GM21528 (cell line): ENCODE results near the gene SF3A2.
A peak's percentile ranks its signal among the peaks of the same experiment; 100 is the strongest.
"Not testable (repeated sequence)": the region's sequence is repeated elsewhere in the genome, so short reads cannot be mapped to it uniquely, and the experiment has no call there.

Experiments used
- ATAC-seq: cut with Tn5 transposase; IDR thresholded peaks from one replicate; pipeline ENCODE4 v1.9.1; 2021; ENCODE audit warnings: mild to moderate bottlenecking, moderate library complexity; ENCODE audit not compliant: unreplicated experiment, low FRiP score

The SF3A2 gene, protein sequence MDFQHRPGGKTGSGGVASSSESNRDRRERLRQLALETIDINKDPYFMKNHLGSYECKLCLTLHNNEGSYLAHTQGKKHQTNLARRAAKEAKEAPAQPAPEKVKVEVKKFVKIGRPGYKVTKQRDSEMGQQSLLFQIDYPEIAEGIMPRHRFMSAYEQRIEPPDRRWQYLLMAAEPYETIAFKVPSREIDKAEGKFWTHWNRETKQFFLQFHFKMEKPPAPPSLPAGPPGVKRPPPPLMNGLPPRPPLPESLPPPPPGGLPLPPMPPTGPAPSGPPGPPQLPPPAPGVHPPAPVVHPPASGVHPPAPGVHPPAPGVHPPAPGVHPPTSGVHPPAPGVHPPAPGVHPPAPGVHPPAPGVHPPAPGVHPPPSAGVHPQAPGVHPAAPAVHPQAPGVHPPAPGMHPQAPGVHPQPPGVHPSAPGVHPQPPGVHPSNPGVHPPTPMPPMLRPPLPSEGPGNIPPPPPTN

DNA sequence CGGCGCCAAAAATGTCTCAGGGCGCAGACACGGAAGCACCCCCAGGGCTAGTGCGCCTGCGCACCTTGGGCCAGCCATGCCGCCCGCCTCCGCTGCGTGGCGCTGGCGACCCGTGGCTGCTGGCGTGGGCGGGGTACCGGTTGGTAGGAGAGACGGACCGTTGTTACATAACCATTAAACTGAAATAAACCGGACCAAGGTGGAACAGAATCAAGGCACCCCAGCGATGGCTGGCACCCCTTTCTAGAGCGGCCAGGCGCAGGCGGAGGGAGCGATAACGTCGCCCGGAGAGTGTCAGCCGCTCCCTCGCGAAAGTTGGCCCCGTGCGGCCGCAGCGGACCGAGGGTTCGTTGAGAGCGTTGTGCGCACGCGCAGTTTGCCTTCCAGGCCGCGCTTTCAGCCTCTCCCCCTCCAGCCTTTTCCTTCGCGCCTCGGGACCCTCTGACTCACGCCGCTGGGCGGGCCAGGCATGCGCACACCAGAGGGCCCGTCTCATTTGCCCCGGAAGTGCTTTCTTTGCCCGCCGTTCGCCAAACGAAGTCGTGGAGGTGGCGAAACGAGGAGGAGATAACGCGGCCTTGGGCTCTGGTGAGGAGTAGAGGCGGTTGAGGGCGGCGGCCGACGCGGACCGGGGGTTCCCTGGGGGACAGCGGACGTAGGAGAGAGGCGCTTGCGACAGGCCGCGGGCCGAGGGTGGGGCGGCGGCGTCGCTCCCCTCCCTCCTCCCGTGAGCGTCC is at the start of gene SF3A2, which contains the start of gene PLEKHJ1:
SF3A2 (plus strand) TSS at position 511 of the 737 bp plus-strand sequence. CDS start 6,595 bp downstream, outside the sequence.
PLEKHJ1 (minus strand) TSS at position 16 of the 737 bp plus-strand sequence. CDS start 81 bp downstream, outside the sequence.
- peak; percentile 70 for ATAC-seq

DNA sequence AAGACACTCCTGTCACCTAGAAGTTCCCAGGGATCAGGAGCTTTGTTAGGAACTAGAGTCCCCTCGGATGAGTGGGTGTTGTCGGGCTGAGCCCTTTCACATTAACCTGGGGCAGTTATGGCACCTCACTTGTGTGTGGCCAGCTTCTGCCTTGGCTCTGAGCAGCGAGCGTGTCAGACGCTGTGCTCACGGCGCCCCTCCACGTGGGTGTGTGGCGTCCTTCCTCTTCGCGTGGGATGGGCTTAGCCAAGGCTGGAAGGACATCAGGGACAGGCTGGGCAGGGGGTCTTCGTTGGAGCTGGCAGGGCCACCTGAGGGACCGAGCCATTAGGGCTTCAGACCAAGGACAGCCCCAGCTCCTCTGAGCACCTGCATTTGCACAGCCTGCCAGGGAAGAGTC is 49.5 kb upstream of the SF3A2 start:
- ATAC-seq = no peak

GRCh38 chr19:2188708-2189385 is 47.8 kb upstream of the SF3A2 start:
- ATAC-seq = no peak

GRCh38 chr19:2189880-2190279 is 46.7 kb upstream of the SF3A2 start:
- ATAC-seq = no peak

- no peak for ATAC-seq
Observed at GRCh38 chr19:2190848-2191455, 45.7 kb upstream of the SF3A2 start.

DNA sequence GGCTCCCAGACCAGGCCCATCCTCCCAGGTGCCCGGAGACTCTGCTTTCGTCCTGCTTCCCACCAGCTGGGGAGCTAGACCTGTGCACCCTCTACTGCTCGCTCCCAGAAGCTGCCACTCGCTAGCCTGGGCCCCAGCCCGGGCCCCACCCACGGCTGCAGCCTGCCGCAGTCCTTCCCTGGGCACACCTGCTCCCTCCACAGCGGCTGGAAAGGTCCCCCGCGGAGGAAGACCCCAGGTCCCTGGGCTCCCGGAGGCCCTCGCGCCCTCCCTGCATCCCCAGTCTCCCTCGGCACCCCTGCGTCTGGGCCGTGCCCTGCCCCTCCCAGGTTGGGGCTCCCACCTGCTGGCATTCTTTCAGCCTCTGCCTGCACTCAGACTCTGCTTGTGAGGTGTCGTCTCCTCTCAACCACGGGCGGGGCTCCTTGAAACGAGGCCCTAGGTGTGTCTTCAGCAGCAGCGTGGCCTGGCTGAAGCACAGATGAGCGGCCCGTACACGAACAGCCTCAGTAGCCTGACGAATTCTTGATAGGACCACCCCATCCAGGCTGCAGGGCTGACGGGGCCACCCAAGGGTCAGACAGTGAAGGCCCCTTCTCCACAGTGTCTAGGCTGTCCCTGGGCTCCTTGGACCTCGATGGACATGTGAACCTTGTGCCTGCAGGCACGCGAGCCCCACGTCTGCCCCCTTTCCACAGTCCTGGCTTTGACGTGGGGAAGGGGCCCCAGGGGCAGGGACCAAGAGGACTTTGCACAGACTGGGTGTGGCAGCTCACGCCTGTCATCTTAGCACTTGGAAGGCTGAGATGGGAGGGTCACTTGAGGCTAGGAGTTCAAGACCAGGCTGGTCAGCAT is 44.9 kb upstream of the SF3A2 start:
- ATAC-seq = no peak

DNA sequence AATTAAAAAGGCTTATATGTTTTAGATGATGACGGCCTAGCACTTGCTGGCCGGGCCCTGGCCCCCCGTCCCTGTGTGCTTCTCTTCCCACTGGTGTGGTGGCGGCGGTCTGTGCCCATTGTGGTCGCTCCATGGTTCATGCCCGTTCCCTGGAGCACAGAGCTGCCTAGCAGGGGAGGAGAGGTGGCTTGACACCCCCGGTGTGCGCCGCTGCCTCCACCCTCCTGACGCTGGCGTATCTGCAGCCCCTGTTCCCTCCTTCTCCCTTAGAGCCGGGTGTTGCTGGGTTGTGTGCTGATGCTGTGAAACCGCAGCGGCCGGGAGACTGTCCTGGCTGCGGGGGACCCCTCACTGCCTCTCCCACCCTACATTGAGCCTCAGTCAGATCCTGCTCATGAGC is 43.8 kb upstream of the SF3A2 start:
- ATAC-seq = no peak

- ATAC-seq = no peak
Observed at GRCh38 chr19:2193807-2194206, 42.8 kb upstream of the SF3A2 start.

DNA sequence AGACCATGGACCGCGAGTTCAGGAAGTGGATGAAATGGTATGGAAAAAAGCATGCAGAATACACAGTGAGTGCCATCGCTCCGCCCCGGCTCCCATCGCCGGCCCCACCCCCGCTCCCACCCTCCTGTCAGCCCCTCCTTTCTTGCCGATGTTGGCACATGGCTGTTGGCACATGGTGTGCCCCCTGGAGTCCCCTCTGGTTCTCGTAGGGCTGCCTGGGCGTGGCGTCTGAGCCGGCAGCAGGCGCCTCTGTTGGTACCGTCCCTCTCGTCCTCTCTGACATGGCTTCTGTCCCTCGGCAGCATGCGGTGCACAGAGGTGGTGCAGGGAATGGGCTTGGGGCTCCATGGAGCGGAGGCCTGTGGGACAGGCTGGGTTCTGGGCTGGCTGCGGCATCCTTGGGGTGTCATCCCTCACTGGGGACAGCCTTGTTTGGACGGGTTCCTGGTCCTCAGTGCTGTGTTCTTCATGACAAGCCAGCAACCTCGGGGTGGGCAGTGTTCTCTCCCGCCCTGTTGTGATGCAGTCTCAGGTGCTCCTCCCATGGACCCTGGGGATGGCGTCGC is 42.0 kb upstream of the SF3A2 start:
- no peak for ATAC-seq

GRCh38 chr19:2195361-2195760 is 41.3 kb upstream of the SF3A2 start:
- ATAC-seq = no peak

- ATAC-seq = no peak
Observed at GRCh38 chr19:2195914-2196313, 40.7 kb upstream of the SF3A2 start.

- ATAC-seq = no peak
Observed at GRCh38 chr19:2197270-2197669, 39.4 kb upstream of the SF3A2 start.

- ATAC-seq = no peak
Observed at GRCh38 chr19:2198317-2198716, 38.3 kb upstream of the SF3A2 start.

DNA sequence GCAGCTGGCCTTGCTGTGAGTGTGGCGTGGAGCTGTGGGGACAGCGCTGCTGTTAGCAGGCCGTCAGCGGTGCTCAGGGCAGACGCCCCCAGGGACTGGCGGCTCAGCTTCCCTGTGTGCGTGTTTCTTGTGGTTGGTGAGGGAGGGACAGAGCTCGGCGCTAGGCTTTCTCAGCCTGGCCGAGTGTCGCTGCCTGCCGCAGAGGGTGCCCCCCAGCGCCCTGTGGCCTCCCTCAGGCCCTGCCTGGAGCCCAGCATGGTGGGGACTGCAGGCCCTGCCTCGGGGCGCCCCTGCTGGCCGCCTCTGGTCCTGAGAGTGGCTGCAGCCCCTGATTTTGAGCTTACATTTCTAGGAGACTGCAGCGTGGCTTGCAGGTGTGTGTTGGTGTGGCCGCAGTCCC is 37.4 kb upstream of the SF3A2 start:
- no peak for ATAC-seq

- no peak for ATAC-seq
Observed at GRCh38 chr19:2199861-2200623, 36.6 kb upstream of the SF3A2 start.

- ATAC-seq = not testable (repeated sequence)
Observed at GRCh38 chr19:2200624-2201294, 35.9 kb upstream of the SF3A2 start.

- ATAC-seq = no peak
Observed at GRCh38 chr19:2201473-2202148, 35.0 kb upstream of the SF3A2 start.
